ENCODE results near the gene HIPK1. TPM values are rescaled to one million over a fixed set of nuclear protein-coding genes. Genes with fewer than 3 reads are reported as not detected.

Gene HIPK1
- total RNA-seq, 2 donors from 2014 or later: 50.1 to 58.1 TPM

DNA sequence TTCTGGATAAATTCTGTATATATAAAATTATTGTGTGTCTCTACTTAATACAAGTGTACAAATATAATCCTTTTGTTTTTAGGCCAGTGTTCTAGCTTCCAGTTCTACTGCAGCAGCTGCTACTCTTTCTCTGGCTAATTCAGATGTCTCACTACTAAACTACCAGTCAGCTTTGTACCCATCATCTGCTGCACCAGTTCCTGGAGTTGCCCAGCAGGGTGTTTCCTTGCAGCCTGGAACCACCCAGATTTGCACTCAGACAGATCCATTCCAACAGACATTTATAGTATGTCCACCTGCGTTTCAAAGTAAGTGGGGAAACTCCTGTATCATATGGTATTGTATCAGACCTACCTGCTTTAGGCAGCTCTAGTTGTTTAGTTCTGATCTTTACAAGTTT is 28.9 kb downstream of the HIPK1 start:
- no peaks in the 10 kb centered on the region for H3K27me3 ChIP-seq
- no peaks in the 10 kb centered on the region for H3K4me1 ChIP-seq
- H3K9me3 ChIP-seq: no peaks in the 10 kb centered on the region
- peaks cover 58% of the 10 kb centered on the region for H3K36me3 ChIP-seq
- H3K27ac ChIP-seq: no peak overlapping the region
- no peak overlapping the region for H3K4me3 ChIP-seq
- TF ChIP-seq, protein P1, sequence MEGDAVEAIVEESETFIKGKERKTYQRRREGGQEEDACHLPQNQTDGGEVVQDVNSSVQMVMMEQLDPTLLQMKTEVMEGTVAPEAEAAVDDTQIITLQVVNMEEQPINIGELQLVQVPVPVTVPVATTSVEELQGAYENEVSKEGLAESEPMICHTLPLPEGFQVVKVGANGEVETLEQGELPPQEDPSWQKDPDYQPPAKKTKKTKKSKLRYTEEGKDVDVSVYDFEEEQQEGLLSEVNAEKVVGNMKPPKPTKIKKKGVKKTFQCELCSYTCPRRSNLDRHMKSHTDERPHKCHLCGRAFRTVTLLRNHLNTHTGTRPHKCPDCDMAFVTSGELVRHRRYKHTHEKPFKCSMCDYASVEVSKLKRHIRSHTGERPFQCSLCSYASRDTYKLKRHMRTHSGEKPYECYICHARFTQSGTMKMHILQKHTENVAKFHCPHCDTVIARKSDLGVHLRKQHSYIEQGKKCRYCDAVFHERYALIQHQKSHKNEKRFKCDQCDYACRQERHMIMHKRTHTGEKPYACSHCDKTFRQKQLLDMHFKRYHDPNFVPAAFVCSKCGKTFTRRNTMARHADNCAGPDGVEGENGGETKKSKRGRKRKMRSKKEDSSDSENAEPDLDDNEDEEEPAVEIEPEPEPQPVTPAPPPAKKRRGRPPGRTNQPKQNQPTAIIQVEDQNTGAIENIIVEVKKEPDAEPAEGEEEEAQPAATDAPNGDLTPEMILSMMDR (IDR thresholded peaks at IDR 0.05): no peak
- no peak for DNase-seq (ENCODE audit: low spot score)

DNA sequence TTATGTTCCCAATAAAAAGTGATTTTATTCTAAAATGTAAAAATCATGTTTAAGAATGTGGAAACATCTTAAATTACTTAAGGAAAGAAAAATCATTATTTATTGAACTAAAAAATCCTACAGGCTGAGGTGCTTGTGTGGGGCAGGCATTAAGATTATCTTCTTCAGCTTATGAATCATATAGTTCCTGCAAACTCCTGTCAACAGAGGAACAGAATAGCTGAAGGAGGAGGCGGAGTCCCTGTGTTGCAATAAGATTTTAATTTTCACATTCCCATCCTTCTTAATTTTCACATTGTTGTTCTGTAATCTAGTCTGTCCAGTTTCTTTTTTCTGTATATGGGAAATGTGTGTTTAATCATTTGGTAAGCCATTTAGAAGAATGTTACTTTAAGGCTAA is 29.6 kb downstream of the HIPK1 start:
- Histone ChIP-seq H3K4me3 (no peak overlapping the region), H3K9me3 (no peaks in the 10 kb centered on the region), H3K27ac (no peak overlapping the region), H3K36me3 (peaks cover 66% of the 10 kb centered on the region), H3K4me1 (no peaks in the 10 kb centered on the region), H3K27me3 (no peaks in the 10 kb centered on the region)
- no peak for DNase-seq (ENCODE audit: low spot score)
- TF ChIP-seq, protein P1 (IDR thresholded peaks at IDR 0.05): no peak

DNA sequence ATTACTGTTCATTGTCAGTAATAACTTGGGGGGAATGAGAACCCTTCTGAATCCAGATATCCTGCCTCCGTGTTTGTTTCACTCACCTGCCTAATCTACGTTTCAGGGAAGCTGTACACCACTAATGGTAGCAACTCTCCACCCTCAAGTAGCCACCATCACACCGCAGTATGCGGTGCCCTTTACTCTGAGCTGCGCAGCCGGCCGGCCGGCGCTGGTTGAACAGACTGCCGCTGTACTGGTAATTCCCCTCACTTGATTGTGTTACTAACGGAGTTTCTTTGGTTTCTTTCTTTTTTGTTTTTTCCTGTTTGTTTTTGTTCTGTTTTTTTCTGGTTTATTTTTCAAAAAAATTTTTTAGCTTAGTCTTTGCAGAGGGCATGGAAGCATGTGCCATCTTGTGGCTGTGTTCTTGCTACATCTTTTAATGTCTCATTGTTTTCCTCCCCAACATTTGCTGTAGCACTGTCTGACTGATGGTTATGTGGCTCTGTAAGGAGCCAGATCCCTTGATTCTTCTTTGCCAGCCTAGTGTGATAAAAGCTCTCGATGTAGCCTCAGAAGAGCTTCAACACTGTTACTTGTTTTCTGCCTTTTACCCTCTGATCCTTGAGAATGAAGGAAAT is 34.3 kb downstream of the HIPK1 start:
- no peak for DNase-seq (ENCODE audit: low spot score)
- H3K27me3 ChIP-seq: no peaks in the 10 kb centered on the region
- no peaks in the 10 kb centered on the region for H3K9me3 ChIP-seq
- no peak overlapping the region for H3K4me3 ChIP-seq
- H3K27ac ChIP-seq: no peak overlapping the region
- no peaks in the 10 kb centered on the region for H3K4me1 ChIP-seq
- H3K36me3 ChIP-seq: peaks cover 71% of the 10 kb centered on the region
- TF ChIP-seq, protein P1 (IDR thresholded peaks at IDR 0.05): peak in 1 of 2 donors; percentile 26

DNA sequence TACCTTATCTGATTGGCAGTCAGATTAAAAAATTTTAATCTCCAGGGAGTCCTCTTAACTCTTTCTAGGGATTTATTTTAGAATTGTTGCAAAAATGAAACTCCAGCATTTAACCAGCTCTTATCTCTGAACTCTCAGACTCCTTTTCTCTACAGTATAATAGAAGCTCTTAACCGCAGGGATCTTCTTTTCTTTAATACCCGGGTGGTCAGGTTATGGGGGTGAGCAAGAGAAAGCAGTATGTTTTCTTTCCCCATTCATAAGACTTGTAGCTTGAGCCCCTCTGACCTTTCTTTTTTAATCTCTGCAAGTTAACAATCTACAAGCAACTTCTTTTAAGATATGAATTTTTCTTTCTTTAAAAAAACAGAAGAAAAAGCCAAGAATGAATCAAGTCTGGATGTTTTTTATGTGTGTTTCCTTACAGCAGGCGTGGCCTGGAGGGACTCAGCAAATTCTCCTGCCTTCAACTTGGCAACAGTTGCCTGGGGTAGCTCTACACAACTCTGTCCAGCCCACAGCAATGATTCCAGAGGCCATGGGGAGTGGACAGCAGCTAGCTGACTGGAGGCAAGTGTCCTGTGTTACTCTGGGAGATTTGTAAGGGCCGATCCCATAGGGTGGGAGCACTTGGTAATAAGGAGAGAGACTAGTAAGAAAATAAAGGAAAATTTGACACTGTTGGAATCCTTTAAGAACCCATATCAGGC is 36.7 kb downstream of the HIPK1 start:
- peaks cover 79% of the 10 kb centered on the region for H3K36me3 ChIP-seq
- DNase-seq (ENCODE audit: low spot score): no peak
- no peaks in the 10 kb centered on the region for H3K27me3 ChIP-seq
- no peak overlapping the region for H3K4me3 ChIP-seq
- no peaks in the 10 kb centered on the region for H3K9me3 ChIP-seq
- H3K27ac ChIP-seq: no peak overlapping the region
- TF ChIP-seq, protein P1 (IDR thresholded peaks at IDR 0.05): no peak
- no peaks in the 10 kb centered on the region for H3K4me1 ChIP-seq

DNA sequence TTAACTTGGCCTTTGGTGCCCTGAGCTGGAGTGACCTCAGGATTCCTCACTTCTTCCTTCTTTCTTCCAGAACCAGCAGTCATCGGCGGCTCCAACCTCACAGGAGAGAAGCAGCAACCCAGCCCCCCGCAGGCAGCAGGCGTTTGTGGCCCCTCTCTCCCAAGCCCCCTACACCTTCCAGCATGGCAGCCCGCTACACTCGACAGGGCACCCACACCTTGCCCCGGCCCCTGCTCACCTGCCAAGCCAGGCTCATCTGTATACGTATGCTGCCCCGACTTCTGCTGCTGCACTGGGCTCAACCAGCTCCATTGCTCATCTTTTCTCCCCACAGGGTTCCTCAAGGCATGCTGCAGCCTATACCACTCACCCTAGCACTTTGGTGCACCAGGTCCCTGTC is 43.8 kb downstream of the HIPK1 start:
- H3K36me3 ChIP-seq: peaks cover 66% of the 10 kb centered on the region
- no peaks in the 10 kb centered on the region for H3K27me3 ChIP-seq
- H3K27ac ChIP-seq: no peak overlapping the region
- DNase-seq (ENCODE audit: low spot score): no peak
- no peaks in the 10 kb centered on the region for H3K9me3 ChIP-seq
- H3K4me1 ChIP-seq: peaks cover 0 to 17% of the 10 kb centered on the region in 2 donors
- H3K4me3 ChIP-seq: no peak overlapping the region
- TF ChIP-seq, protein P1 (IDR thresholded peaks at IDR 0.05): no peak

Measured in right atrium auricular region (tissue), 2 donors.